Muscle of back (tissue), 13 donors: ENCODE results near the gene ZBTB38. TPM values are rescaled to one million over a fixed set of nuclear protein-coding genes. Genes with fewer than 3 reads are reported as not detected.
A peak's percentile ranks its signal among the peaks of the same experiment; 100 is the strongest.

Experiments
- DNase-seq, 3 donors: peaks; one replicate each; pipeline versions ENCODE4 v3.0.0 to v3.0.0-alpha.2; 2013
- long read RNA-seq, 9 donors: transcript quantifications; one replicate each; lab custom pipeline, GENCODE V29; 2026
- polyA plus RNA-seq, 10 donors: library from polyadenylated mRNA; unstranded; fragments of 120-200 nt; gene quantifications; one replicate each; pipeline ENCODE4 v1.2.1, GENCODE V29; 2013; ENCODE audit not compliant: insufficient read length in 10 of 10

ZBTB38 gene
- polyA plus RNA-seq: 10 to 100 TPM; 17.1 to 26.0 (median 21.3) TPM
- long read RNA-seq, donor 1, transcript ZBTB38-201 (1 exons, 3,588 nt): major isoform, 6 of 10 reads
- long read RNA-seq, donor 1, partial matches to known transcripts: 0 of 10 reads
- long read RNA-seq, donor 1, other reads (novel, unspliced or antisense): 0 of 10 reads
- long read RNA-seq, donor 2, partial matches to known transcripts: 0 of 6 reads
- long read RNA-seq, donor 2, other reads (novel, unspliced or antisense): 0 of 6 reads
- long read RNA-seq, donor 3, partial matches to known transcripts: 0 of 1 reads
- long read RNA-seq, donor 3, other reads (novel, unspliced or antisense): 0 of 1 reads
- long read RNA-seq, donor 4, partial matches to known transcripts: 0 of 5 reads
- long read RNA-seq, donor 4, other reads (novel, unspliced or antisense): 0 of 5 reads
- long read RNA-seq, donor 5, transcript ZBTB38-201 (1 exons, 3,588 nt): major isoform, 19 of 23 reads
- long read RNA-seq, donor 5, partial matches to known transcripts: 0 of 23 reads
- long read RNA-seq, donor 5, other reads (novel, unspliced or antisense): 0 of 23 reads
- long read RNA-seq, donor 6, transcript ZBTB38-201 (1 exons, 3,588 nt): major isoform, 9 of 11 reads
- long read RNA-seq, donor 6, partial matches to known transcripts: 0 of 11 reads
- long read RNA-seq, donor 6, other reads (novel, unspliced or antisense): 0 of 11 reads
- long read RNA-seq, donor 7, partial matches to known transcripts: 0 of 4 reads
- long read RNA-seq, donor 7, other reads (novel, unspliced or antisense): 0 of 4 reads
- long read RNA-seq, donor 8, transcript ZBTB38-201 (1 exons, 3,588 nt): major isoform, 6 of 9 reads
- long read RNA-seq, donor 8, partial matches to known transcripts: 0 of 9 reads
- long read RNA-seq, donor 8, other reads (novel, unspliced or antisense): 0 of 9 reads
- long read RNA-seq, donor 9, partial matches to known transcripts: 0 of 2 reads
- long read RNA-seq, donor 9, other reads (novel, unspliced or antisense): 0 of 2 reads

- DNase-seq: peak; percentile 74 to 90 (median 78)
Measured at GRCh38 chr3:141368062-141368924, at the start of gene ZBTB38. Gene ZBTB38 (plus strand): TSS chr3:141368504. CDS start chr3:141442389, 73,885 bp downstream.

GRCh38 chr3:141320399-141321108 lies 47.8 kb upstream of the ZBTB38 start:
- DNase-seq: no peak

- no peak for DNase-seq
Measured at GRCh38 chr3:141321109-141321497, 47.2 kb upstream of the ZBTB38 start.

GRCh38 chr3:141323936-141324704 lies 44.2 kb upstream of the ZBTB38 start:
- no peak for DNase-seq

- no peak for DNase-seq
Measured at GRCh38 chr3:141326123-141326522, 42.2 kb upstream of the ZBTB38 start.

- no peak for DNase-seq
Measured at GRCh38 chr3:141326626-141327025, 41.7 kb upstream of the ZBTB38 start.

GRCh38 chr3:141328286-141329166 lies 39.8 kb upstream of the ZBTB38 start:
- no peak for DNase-seq

- no peak for DNase-seq
Measured at GRCh38 chr3:141330235-141330634, 38.1 kb upstream of the ZBTB38 start.

GRCh38 chr3:141330718-141331376 lies 37.5 kb upstream of the ZBTB38 start:
- DNase-seq: no peak

- peak in 2 of 3 donors; percentile 32 to 91 for DNase-seq
Measured at GRCh38 chr3:141331377-141332318, 36.7 kb upstream of the ZBTB38 start.

GRCh38 chr3:141332416-141332815 lies 35.9 kb upstream of the ZBTB38 start:
- DNase-seq: no peak

- DNase-seq: peak in 1 of 3 donors; percentile 90
Measured at GRCh38 chr3:141333836-141334626, 34.3 kb upstream of the ZBTB38 start.

GRCh38 chr3:141334627-141335250 lies 33.6 kb upstream of the ZBTB38 start:
- no peak for DNase-seq

- peak in 1 of 3 donors; percentile 39 for DNase-seq
Measured at GRCh38 chr3:141335531-141336061, 32.7 kb upstream of the ZBTB38 start.
